SK-N-SH (cell line): ENCODE measurements around the gene ANKRD11. TPM values are rescaled to one million over a fixed set of nuclear protein-coding genes. Genes with fewer than 3 reads are reported as not detected.

Experiments used
- CTCF ChIA-PET: fragments of 300-600, 350-600 bp; formaldehyde crosslinking; extraction: SDS; loops from one replicate; lab custom pipeline; 2021; lab: Yijun Ruan, JAX
- POLR2A ChIA-PET: fragments of 350-600 bp; sonication (Branson Sonifier 250); formaldehyde crosslinking; extraction: SDS; loops from one replicate; lab custom pipeline; 2020; ENCODE audit warnings: antibody characterized with exemption, inconsistent platforms; lab: Yijun Ruan, JAX
- DNase-seq: peaks from one replicate; pipeline ENCODE4 v3.0.0; 2012
- H2AFZ ChIP-seq: fragments of 200-600 bp; sonication (generic); 2 replicates; pipeline ENCODE4 v1.8.1; 2016; ENCODE audit warnings: antibody characterized with exemption, mild to moderate bottlenecking, low read depth
- H3F3A ChIP-seq: fragments of 200-600 bp; sonication (generic); replicated peaks from 2 replicates; pipeline ENCODE3; 2016; ENCODE audit warnings: antibody characterized with exemption, mild to moderate bottlenecking; ENCODE audit not compliant: insufficient read depth
- H3K27ac ChIP-seq, 2 experiments: fragments of 200-500 bp in 1 of 2; fragments of 200-600 bp in 1 of 2; sonication (Bioruptor generic) in 1 of 2; sonication (generic), shearing (Covaris generic) in 1 of 2; 2 replicates each; pipeline versions ENCODE4 v1.5.1 to v1.6.1; 2014 to 2016; ENCODE audit warnings: low read depth in 2 of 2, inconsistent platforms in 1 of 2, low read length in 1 of 2, mild to moderate bottlenecking in 1 of 2, mixed read lengths in 1 of 2
- H3K27me3 ChIP-seq: fragments of 200-600 bp; sonication (generic), shearing (Covaris generic); 2 replicates; pipeline ENCODE4 v1.6.1; 2016; ENCODE audit warnings: mixed run types; ENCODE audit not compliant: insufficient read depth
- H3K36me3 ChIP-seq, 2 experiments: fragments of 200-500 bp in 1 of 2; fragments of 200-600 bp in 1 of 2; sonication (Bioruptor generic) in 1 of 2; sonication (generic) in 1 of 2; replicated peaks in 1 of 2; 2 replicates each; pipeline versions ENCODE3 to v1.5.1; 2014 to 2016; ENCODE audit warnings: low read length in 1 of 2, mild to moderate bottlenecking in 1 of 2; ENCODE audit not compliant: insufficient read depth in 2 of 2, control insufficient read depth in 1 of 2
- H3K4me1 ChIP-seq, 2 experiments: fragments of 200-500 bp in 1 of 2; fragments of 200-600 bp in 1 of 2; sonication (Bioruptor generic) in 1 of 2; sonication (generic), shearing (Covaris generic) in 1 of 2; 2 replicates each; pipeline versions ENCODE4 v1.5.1 to v1.6.1; 2014 to 2016; ENCODE audit warnings: low read depth in 1 of 2, low read length in 1 of 2, mixed run types in 1 of 2; ENCODE audit not compliant: insufficient read depth in 2 of 2, control insufficient read depth in 1 of 2
- H3K4me2 ChIP-seq: fragments of 200-600 bp; sonication (generic), shearing (Covaris generic); 2 replicates; pipeline ENCODE4 v1.6.1; 2017; ENCODE audit warnings: mixed run types
- H3K4me3 ChIP-seq, 2 experiments: fragments of 200-500 bp in 1 of 2; fragments of 200-600 bp in 1 of 2; sonication (Bioruptor generic) in 1 of 2; sonication (generic), shearing (Covaris generic) in 1 of 2; 2 replicates each; pipeline versions ENCODE4 v1.5.1 to v1.8.1; 2014 to 2016; ENCODE audit warnings: low read depth in 2 of 2, inconsistent platforms in 1 of 2, low read length in 1 of 2, mild to moderate bottlenecking in 1 of 2, mixed read lengths in 1 of 2, moderate library complexity in 1 of 2
- H3K79me2 ChIP-seq: fragments of 200-600 bp; sonication (generic); 2 replicates; pipeline ENCODE4 v1.8.1; 2017; ENCODE audit warnings: mild to moderate bottlenecking; ENCODE audit not compliant: insufficient read depth
- H3K9ac ChIP-seq: fragments of 200-600 bp; sonication (generic); 2 replicates; pipeline ENCODE4 v1.6.1; 2017; ENCODE audit warnings: mixed run types
- H3K9me2 ChIP-seq: fragments of 200-600 bp; sonication (generic); 2 replicates; pipeline ENCODE4 v1.6.1; 2017; ENCODE audit warnings: mixed run types
- H3K9me3 ChIP-seq: fragments of 200-600 bp; sonication (generic); 2 replicates; pipeline ENCODE4 v1.6.1; 2017; ENCODE audit warnings: mixed run types, mild to moderate bottlenecking, moderate library complexity
- H4K20me1 ChIP-seq: fragments of 200-600 bp; sonication (generic); 2 replicates; pipeline ENCODE4 v1.6.1; 2017; ENCODE audit warnings: mild to moderate bottlenecking, mixed run types; ENCODE audit not compliant: insufficient read depth
- CHD2 ChIP-seq: fragments of 150-350 bp; IDR thresholded peaks from 2 replicates; pipeline ENCODE4 v1.6.1; 2018; ENCODE audit warnings: low read length; ENCODE audit not compliant: partially characterized antibody
- ELF1 ChIP-seq: IDR thresholded peaks from 2 replicates; pipeline ENCODE4 v1.4.0; 2012
- EZH2phosphoT487 ChIP-seq: fragments of 200-600 bp; sonication (generic); IDR thresholded peaks from 2 replicates; pipeline ENCODE4 v1.6.1; 2017; ENCODE audit warnings: low read depth, mixed run types, mild to moderate bottlenecking, antibody characterized with exemption, moderate library complexity, borderline replicate concordance
- GABPA ChIP-seq: IDR thresholded peaks from 2 replicates; pipeline ENCODE4 v1.4.0; 2012; ENCODE audit warnings: low read depth, mild to moderate bottlenecking
- GATA2 ChIP-seq: sonication (generic); formaldehyde crosslinking; IDR thresholded peaks from 2 replicates; pipeline ENCODE4 v1.5.0; 2020; ENCODE audit warnings: mild to moderate bottlenecking, missing genetic modification reagents
- NFIC ChIP-seq: IDR thresholded peaks from 2 replicates; pipeline ENCODE4 v1.4.0; 2012; ENCODE audit warnings: borderline replicate concordance
- NRF1 ChIP-seq: IDR thresholded peaks from 2 replicates; pipeline ENCODE4 v1.6.1; 2012; ENCODE audit warnings: low read depth, mild to moderate bottlenecking, low read length
- POLR2AphosphoS5 ChIP-seq: IDR thresholded peaks from 2 replicates; pipeline ENCODE4 v1.6.1; 2012; ENCODE audit warnings: low read depth, low read length
- RAD21 ChIP-seq: IDR thresholded peaks from 2 replicates; pipeline ENCODE4 v1.6.1; 2012; ENCODE audit warnings: mild to moderate bottlenecking, low read length
- REST ChIP-seq: IDR thresholded peaks from 2 replicates; pipeline ENCODE4 v1.6.1; 2012; ENCODE audit warnings: mild to moderate bottlenecking, low read depth, low read length, moderate library complexity
- RXRA ChIP-seq: IDR thresholded peaks from 2 replicates; pipeline ENCODE4 v1.4.0; 2012; ENCODE audit warnings: low read depth, mild to moderate bottlenecking, borderline replicate concordance
- SMC3 ChIP-seq: IDR thresholded peaks from 2 replicates; pipeline ENCODE4 v1.6.1; 2012; ENCODE audit warnings: low read depth, low read length, improper control_type of control experiment
- TAF1 ChIP-seq: IDR thresholded peaks from 2 replicates; pipeline ENCODE4 v1.6.1; 2012; ENCODE audit warnings: low read depth, mild to moderate bottlenecking, low read length, moderate library complexity, borderline replicate concordance
- TCF12 ChIP-seq: IDR thresholded peaks from 2 replicates; pipeline ENCODE4 v1.4.0; 2012
- TEAD4 ChIP-seq: IDR thresholded peaks from 2 replicates; pipeline ENCODE4 v1.4.0; 2012; ENCODE audit warnings: mild to moderate bottlenecking, borderline replicate concordance; ENCODE audit not compliant: insufficient read depth
- USF1 ChIP-seq: IDR thresholded peaks from 2 replicates; pipeline ENCODE4 v1.4.0; 2012; ENCODE audit warnings: low read depth, borderline replicate concordance
- USF2 ChIP-seq: fragments of 150-350 bp; IDR thresholded peaks from 2 replicates; pipeline ENCODE4 v1.6.1; 2017; ENCODE audit warnings: antibody characterized with exemption, low read length, low read depth, borderline replicate concordance
- ZBTB33 ChIP-seq: IDR thresholded peaks from 2 replicates; pipeline ENCODE4 v1.4.0; 2012; ENCODE audit warnings: low read depth, borderline replicate concordance
- WGBS: methylation state at CpG from one replicate; pipeline ENCODE4 v1.1.6; 2017; ENCODE audit warnings: low lambda C conversion rate; 5-methylcytosine and 5-hydroxymethylcytosine counted together
- polyA plus RNA-seq, 3 experiments: library from polyadenylated mRNA; depleted of rRNA; stranded (reverse); fragments of >200 nt; gene quantifications; 2 replicates each; pipeline ENCODE4 v1.2.3, GENCODE V29; 2012

The ANKRD11 gene
- polyA plus RNA-seq, 1 of the 3 experiments (the other 2 are of a cell fraction): 50.2 TPM

- TF ChIP-seq REST (no peak), SMC3 (no peak), TAF1 (no peak), TCF12 (no peak), CHD2 (no peak), POLR2AphosphoS5 (no peak)
These were observed 224.7 kb downstream of the ANKRD11 start (continued) for GRCh38 chr16:89265647-89266046.

- no peak for DNase-seq
- ChIA-PET POLR2A (no interaction called here), CTCF (interaction anchor here (0.6 to 3.2 kb wide), 2 partner anchors 10 to 24 kb away, joined by 3 to 9 read pairs; no protein-coding TSS in a partner anchor)
- Histone ChIP-seq H3K27ac (no peak overlapping the region), H3K9me2 (no peaks in the 10 kb centered on the region), H3K4me1 (no peaks in the 10 kb centered on the region)
- 90% methylated on average over 8 of the region's 19 CpGs for WGBS
- TF ChIP-seq ELF1: no peak
- no peak for TF ChIP-seq GABPA
- no peak for TF ChIP-seq TAF1
- no peak for TF ChIP-seq NFIC
- TF ChIP-seq ZBTB33: no peak
- no peak for TF ChIP-seq NRF1
- no peak for TF ChIP-seq RAD21
- no peak for TF ChIP-seq GATA2 (CRISPR knock-in tag)
- no peak for TF ChIP-seq USF2
- TF ChIP-seq USF1: no peak
- no peak for TF ChIP-seq EZH2phosphoT487
- TF ChIP-seq CHD2: no peak
- no peak for TF ChIP-seq TEAD4
- TF ChIP-seq RXRA: no peak
- TF ChIP-seq, all 33 proteins: peak for 0
- peaks cover 12 to 24% of the 10 kb centered on the region in 2 experiments for H3K36me3 ChIP-seq
- H3K4me3 ChIP-seq: no peak overlapping the region
- H3K9ac ChIP-seq: no peak overlapping the region
- no peak overlapping the region for H3K4me2 ChIP-seq
- H2AFZ ChIP-seq: no peak overlapping the region
- peaks cover 5% of the 10 kb centered on the region; the same call in 1 of the 2 replicates for H4K20me1 ChIP-seq
- no peaks in the 10 kb centered on the region for H3K27me3 ChIP-seq
- H3K79me2 ChIP-seq: no peaks in the 10 kb centered on the region
- no peaks in the 10 kb centered on the region for H3K9me3 ChIP-seq
- no peaks in the 10 kb centered on the region for H3F3A ChIP-seq
These were observed 225.4 kb downstream of the ANKRD11 start for GRCh38 chr16:89264800-89265550.
